Measurements from ENCODE around the gene ACSF3.

The ACSF3 gene

DNA sequence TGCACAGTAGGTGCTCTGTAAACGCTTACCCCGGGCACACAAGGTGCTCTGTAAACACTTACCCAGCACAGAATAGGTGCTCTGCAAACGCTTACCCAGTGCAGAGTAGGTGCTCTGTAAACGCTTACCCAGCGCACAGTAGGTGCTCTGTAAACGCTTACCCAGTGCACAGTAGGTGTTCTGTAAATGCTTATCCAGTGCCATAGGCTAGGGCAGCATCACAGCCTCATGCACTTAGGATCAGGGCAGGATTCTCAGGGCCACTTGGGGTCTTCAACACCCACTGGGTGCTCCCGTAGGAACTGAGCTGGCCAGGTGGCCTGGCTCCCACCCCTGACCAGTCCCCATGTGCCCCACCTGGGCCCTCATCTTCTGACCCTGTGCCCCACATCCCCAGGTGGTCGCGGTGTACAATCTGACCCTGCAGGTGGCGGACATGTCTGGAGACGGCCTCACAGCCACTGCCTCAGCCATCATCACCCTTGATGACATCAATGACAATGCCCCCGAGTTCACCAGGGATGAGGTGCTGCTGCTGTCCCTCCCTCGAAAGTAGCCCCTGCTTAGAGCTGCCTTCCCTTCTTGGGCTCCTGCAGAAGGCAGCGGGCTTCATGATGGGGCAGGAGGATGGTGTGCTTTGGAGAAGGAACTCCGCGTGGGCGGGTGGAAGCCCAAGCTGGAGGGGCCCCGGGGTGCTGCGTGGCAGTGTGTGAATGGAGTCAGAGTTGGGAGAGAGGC, 93.5 kb downstream of the ACSF3 start (continued):
- TF ChIP-seq ZNF280C (tag by site-specific recombination; IDR thresholded peaks at IDR 0.05) (no peak), ZNF670 (tag by site-specific recombination; IDR thresholded peaks at IDR 0.05; ENCODE audit: low read depth) (no peak), ZNF366 (tag by site-specific recombination; conservative IDR thresholded peaks at IDR 0.05) (no peak), PBX3 (CRISPR knock-in tag; IDR thresholded peaks at IDR 0.05) (no peak), ZNF596 (tag by site-specific recombination; IDR thresholded peaks at IDR 0.05) (no peak), ZSCAN16 (tag by site-specific recombination; IDR thresholded peaks at IDR 0.05) (no peak; the same call in none of the 2 replicates), ZFP69B (tag by site-specific recombination; IDR thresholded peaks at IDR 0.05) (no peak), GLI2 (tag by site-specific recombination; IDR thresholded peaks at IDR 0.05; ENCODE audit: borderline replicate concordance, low read depth) (no peak), ZNF18 (tag by site-specific recombination; IDR thresholded peaks at IDR 0.05) (no peak), ZNF24 (tag by site-specific recombination; IDR thresholded peaks at IDR 0.05) (no peak), ZNF211 (tag by site-specific recombination; IDR thresholded peaks at IDR 0.05; ENCODE audit: low read depth) (no peak)
- TF ChIP-seq, protein P1, sequence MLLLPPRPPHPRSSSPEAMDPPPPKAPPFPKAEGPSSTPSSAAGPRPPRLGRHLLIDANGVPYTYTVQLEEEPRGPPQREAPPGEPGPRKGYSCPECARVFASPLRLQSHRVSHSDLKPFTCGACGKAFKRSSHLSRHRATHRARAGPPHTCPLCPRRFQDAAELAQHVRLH (tag by site-specific recombination; IDR thresholded peaks at IDR 0.05): peak; percentile 88; the same call in 1 of the 2 replicates

- no peaks in the 10 kb centered on the region for H3K36me3 ChIP-seq (ENCODE audit: control insufficient read depth in 2 of 2, insufficient read depth in 1 of 2, low read length in 2 of 2)
- H3K4me3 ChIP-seq (ENCODE audit: low read depth, low read length): no peak overlapping the region
- CTCF ChIA-PET: no interaction called here
- TF ChIP-seq ZFHX2 (tag by site-specific recombination; conservative IDR thresholded peaks at IDR 0.05) (0 out of 2 replicates have a peak, but pooled peaks have one; percentile 7), ZNF423 (tag by site-specific recombination; IDR thresholded peaks at IDR 0.05) (peak; percentile 36; the same call in 1 of the 2 replicates), KLF9 (tag by site-specific recombination; IDR thresholded peaks at IDR 0.05; ENCODE audit: low read depth) (no peak), SP2 (tag by site-specific recombination; IDR thresholded peaks at IDR 0.05) (0 out of 2 replicates have a peak, but pooled peaks have one; percentile 1), ZNF16 (tag by site-specific recombination; IDR thresholded peaks at IDR 0.05; ENCODE audit: low read depth) (no peak), KLF1 (tag by site-specific recombination; IDR thresholded peaks at IDR 0.05) (peak; percentile 27; the same call in 1 of the 2 replicates), EGR2 (tag by site-specific recombination; IDR thresholded peaks at IDR 0.05; ENCODE audit: low read depth) (0 out of 2 replicates have a peak, but pooled peaks have one; percentile 2)
- TF ChIP-seq, protein P2, sequence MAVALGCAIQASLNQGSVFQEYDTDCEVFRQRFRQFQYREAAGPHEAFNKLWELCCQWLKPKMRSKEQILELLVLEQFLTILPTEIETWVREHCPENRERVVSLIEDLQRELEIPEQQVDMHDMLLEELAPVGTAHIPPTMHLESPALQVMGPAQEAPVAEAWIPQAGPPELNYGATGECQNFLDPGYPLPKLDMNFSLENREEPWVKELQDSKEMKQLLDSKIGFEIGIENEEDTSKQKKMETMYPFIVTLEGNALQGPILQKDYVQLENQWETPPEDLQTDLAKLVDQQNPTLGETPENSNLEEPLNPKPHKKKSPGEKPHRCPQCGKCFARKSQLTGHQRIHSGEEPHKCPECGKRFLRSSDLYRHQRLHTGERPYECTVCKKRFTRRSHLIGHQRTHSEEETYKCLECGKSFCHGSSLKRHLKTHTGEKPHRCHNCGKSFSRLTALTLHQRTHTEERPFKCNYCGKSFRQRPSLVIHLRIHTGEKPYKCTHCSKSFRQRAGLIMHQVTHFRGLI (tag by site-specific recombination; IDR thresholded peaks at IDR 0.05): no peak
- POLR2A ChIA-PET: no interaction called here
- H3K9me3 ChIP-seq (ENCODE audit: control insufficient read depth, insufficient read depth, low read depth, low read length): no peaks in the 10 kb centered on the region
- no peak overlapping the region for H3K27ac ChIP-seq (ENCODE audit: extremely low read depth, low read depth, low read length)
- H3K4me1 ChIP-seq (ENCODE audit: control insufficient read depth, insufficient read depth, low read length): no peaks in the 10 kb centered on the region
Observed at GRCh38 chr16:89187770-89188392, 94.2 kb downstream of the ACSF3 start.
